ENCODE measurements around the gene CFTR.
A peak's percentile ranks its signal among the peaks of the same experiment; 100 is the strongest.
"Not testable (repeated sequence)": the region's sequence is repeated elsewhere in the genome, so short reads cannot be mapped to it uniquely, and the experiment has no call there.

The CFTR gene

DNA sequence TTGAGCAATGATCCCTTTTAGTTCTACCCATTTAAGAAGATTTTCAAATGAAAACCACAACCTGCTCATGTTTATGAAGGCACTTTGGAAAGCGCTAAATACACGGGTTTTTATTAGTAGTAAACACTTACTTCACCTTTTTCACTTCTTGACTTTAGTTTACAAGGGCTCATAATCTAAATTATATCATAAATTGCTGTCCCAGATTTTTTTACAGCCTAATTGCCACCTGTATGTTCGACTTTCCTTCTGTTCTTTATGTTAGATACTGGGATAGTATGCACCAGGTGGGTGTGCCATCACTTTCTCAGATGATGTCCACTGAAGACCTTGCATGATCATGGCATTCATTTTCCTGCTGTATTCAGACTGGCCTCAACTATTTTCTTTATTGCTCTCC is 22.5 kb downstream of the CFTR start:
- Histone ChIP-seq H3K4me3 (ENCODE audit: low read length) (no peak overlapping the region), H3K36me3 (ENCODE audit: control insufficient read depth, insufficient read depth, low read length) (no peaks in the 10 kb centered on the region), H3K4me1 (ENCODE audit: control insufficient read depth, low read depth, low read length) (no peaks in the 10 kb centered on the region), H2BK15ac (replicated peaks; ENCODE audit: low read depth) (no peak overlapping the region), H4K8ac (ENCODE audit: low read depth, low read length) (no peak overlapping the region), H4K5ac (ENCODE audit: low read length) (no peak overlapping the region), H2BK5ac (ENCODE audit: low read length) (no peak overlapping the region), H3K56ac (ENCODE audit: low read length) (no peak overlapping the region), H3K23ac (ENCODE audit: low read length) (no peak overlapping the region), H3K4ac (ENCODE audit: low read depth, low read length) (no peak overlapping the region), H3K27me3 (ENCODE audit: insufficient read depth, low read length, poor library complexity) (no peaks in the 10 kb centered on the region), H3K79me2 (ENCODE audit: control insufficient read depth, insufficient read depth, low read length) (no peaks in the 10 kb centered on the region), H3K9ac (ENCODE audit: low read length) (no peak overlapping the region), H3K27ac (ENCODE audit: low read depth, low read length) (no peak overlapping the region), H3K18ac (ENCODE audit: low read length) (no peak overlapping the region), H2BK120ac (ENCODE audit: low read depth, low read length) (no peak overlapping the region), H3K4me2 (ENCODE audit: low read length) (no peak overlapping the region), H2AK5ac (ENCODE audit: low read length) (no peak overlapping the region), H3K79me1 (ENCODE audit: low read length) (no peaks in the 10 kb centered on the region)
- DNase-seq: no peak
- no CpG with 5 or more reads among the region's 3 CpGs for WGBS (ENCODE audit: extremely low coverage, insufficient coverage, low lambda C conversion rate)

GRCh38 chr7:117505238-117505637 is 25.4 kb downstream of the CFTR start:
- no peak overlapping the region for H3K4ac ChIP-seq (ENCODE audit: low read depth, low read length)
- H3K79me2 ChIP-seq (ENCODE audit: control insufficient read depth, insufficient read depth, low read length): no peaks in the 10 kb centered on the region
- H3K4me3 ChIP-seq (ENCODE audit: low read length): no peak overlapping the region
- no peak overlapping the region for H3K9ac ChIP-seq (ENCODE audit: low read length)
- H3K27ac ChIP-seq (ENCODE audit: low read depth, low read length): no peak overlapping the region
- H2BK5ac ChIP-seq (ENCODE audit: low read length): no peak overlapping the region
- H3K56ac ChIP-seq (ENCODE audit: low read length): no peak overlapping the region
- WGBS (ENCODE audit: extremely low coverage, insufficient coverage, low lambda C conversion rate): no CpG with 5 or more reads among the region's 3 CpGs
- H2AK5ac ChIP-seq (ENCODE audit: low read length): no peak overlapping the region
- H3K4me2 ChIP-seq (ENCODE audit: low read length): no peak overlapping the region
- H2BK120ac ChIP-seq (ENCODE audit: low read depth, low read length): no peak overlapping the region
- H3K23ac ChIP-seq (ENCODE audit: low read length): no peak overlapping the region
- H4K8ac ChIP-seq (ENCODE audit: low read depth, low read length): no peak overlapping the region
- no peak overlapping the region for H3K18ac ChIP-seq (ENCODE audit: low read length)
- no peaks in the 10 kb centered on the region for H3K4me1 ChIP-seq (ENCODE audit: control insufficient read depth, low read depth, low read length)
- H3K27me3 ChIP-seq (ENCODE audit: insufficient read depth, low read length, poor library complexity): no peaks in the 10 kb centered on the region
- no peaks in the 10 kb centered on the region for H3K79me1 ChIP-seq (ENCODE audit: low read length)
- no peak overlapping the region for H2BK15ac ChIP-seq (replicated peaks; ENCODE audit: low read depth)
- H4K5ac ChIP-seq (ENCODE audit: low read length): no peak overlapping the region
- peak; percentile 22 for DNase-seq
- H3K36me3 ChIP-seq (ENCODE audit: control insufficient read depth, insufficient read depth, low read length): no peaks in the 10 kb centered on the region

GRCh38 chr7:117508676-117509075 is 28.9 kb downstream of the CFTR start:
- H3K4me2 ChIP-seq (ENCODE audit: low read length): no peak overlapping the region
- no peaks in the 10 kb centered on the region for H3K79me1 ChIP-seq (ENCODE audit: low read length)
- no peak overlapping the region for H3K56ac ChIP-seq (ENCODE audit: low read length)
- no peak overlapping the region for H3K18ac ChIP-seq (ENCODE audit: low read length)
- H2BK120ac ChIP-seq (ENCODE audit: low read depth, low read length): no peak overlapping the region
- H3K27ac ChIP-seq (ENCODE audit: low read depth, low read length): no peak overlapping the region
- H2BK5ac ChIP-seq (ENCODE audit: low read length): no peak overlapping the region
- H4K5ac ChIP-seq (ENCODE audit: low read length): no peak overlapping the region
- no peak overlapping the region for H3K4me3 ChIP-seq (ENCODE audit: low read length)
- H3K36me3 ChIP-seq (ENCODE audit: control insufficient read depth, insufficient read depth, low read length): no peaks in the 10 kb centered on the region
- no peak overlapping the region for H2BK15ac ChIP-seq (replicated peaks; ENCODE audit: low read depth)
- H3K4me1 ChIP-seq (ENCODE audit: control insufficient read depth, low read depth, low read length): no peaks in the 10 kb centered on the region
- H3K9ac ChIP-seq (ENCODE audit: low read length): no peak overlapping the region
- no peaks in the 10 kb centered on the region for H3K79me2 ChIP-seq (ENCODE audit: control insufficient read depth, insufficient read depth, low read length)
- H4K8ac ChIP-seq (ENCODE audit: low read depth, low read length): no peak overlapping the region
- H2AK5ac ChIP-seq (ENCODE audit: low read length): no peak overlapping the region
- no CpG with 5 or more reads among the region's 1 CpG for WGBS (ENCODE audit: extremely low coverage, insufficient coverage, low lambda C conversion rate)
- no peak for DNase-seq
- H3K4ac ChIP-seq (ENCODE audit: low read depth, low read length): no peak overlapping the region
- H3K27me3 ChIP-seq (ENCODE audit: insufficient read depth, low read length, poor library complexity): no peaks in the 10 kb centered on the region
- H3K23ac ChIP-seq (ENCODE audit: low read length): no peak overlapping the region

GRCh38 chr7:117517194-117517593 is 37.4 kb downstream of the CFTR start:
- not testable (repeated sequence) for H3K27me3 ChIP-seq (ENCODE audit: insufficient read depth, low read length, poor library complexity); DNase-seq; H2BK5ac ChIP-seq (ENCODE audit: low read length); H3K23ac ChIP-seq (ENCODE audit: low read length); H3K4ac ChIP-seq (ENCODE audit: low read depth, low read length); H3K18ac ChIP-seq (ENCODE audit: low read length); H3K79me2 ChIP-seq (ENCODE audit: control insufficient read depth, insufficient read depth, low read length); H3K4me2 ChIP-seq (ENCODE audit: low read length); H3K56ac ChIP-seq (ENCODE audit: low read length); H4K8ac ChIP-seq (ENCODE audit: low read depth, low read length); H3K4me1 ChIP-seq (ENCODE audit: control insufficient read depth, low read depth, low read length); H4K5ac ChIP-seq (ENCODE audit: low read length); H3K4me3 ChIP-seq (ENCODE audit: low read length); H3K9ac ChIP-seq (ENCODE audit: low read length); H2BK15ac ChIP-seq (replicated peaks; ENCODE audit: low read depth); H3K27ac ChIP-seq (ENCODE audit: low read depth, low read length); H2AK5ac ChIP-seq (ENCODE audit: low read length); H3K79me1 ChIP-seq (ENCODE audit: low read length); H3K36me3 ChIP-seq (ENCODE audit: control insufficient read depth, insufficient read depth, low read length); H2BK120ac ChIP-seq (ENCODE audit: low read depth, low read length)
- WGBS (ENCODE audit: extremely low coverage, insufficient coverage, low lambda C conversion rate): no CpG with 5 or more reads among the region's 1 CpG

DNA sequence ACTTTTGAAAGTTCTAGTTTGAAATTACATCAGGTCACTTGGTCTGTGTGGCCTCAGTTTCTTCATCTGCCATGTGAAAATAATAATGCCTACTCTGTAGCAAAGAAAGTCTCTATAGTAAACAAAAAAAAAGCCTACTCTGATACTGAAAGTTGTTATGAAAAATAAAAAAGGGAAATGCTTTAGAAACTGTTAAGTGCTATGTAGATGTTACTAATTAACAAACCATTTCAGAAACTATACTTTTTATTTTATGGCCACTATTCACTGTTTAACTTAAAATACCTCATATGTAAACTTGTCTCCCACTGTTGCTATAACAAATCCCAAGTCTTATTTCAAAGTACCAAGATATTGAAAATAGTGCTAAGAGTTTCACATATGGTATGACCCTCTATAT is 50.6 kb downstream of the CFTR start:
- H3K56ac ChIP-seq (ENCODE audit: low read length): no peak overlapping the region
- H2BK5ac ChIP-seq (ENCODE audit: low read length): no peak overlapping the region
- no peak overlapping the region for H3K9ac ChIP-seq (ENCODE audit: low read length)
- H3K18ac ChIP-seq (ENCODE audit: low read length): no peak overlapping the region
- H3K36me3 ChIP-seq (ENCODE audit: control insufficient read depth, insufficient read depth, low read length): no peaks in the 10 kb centered on the region
- H4K8ac ChIP-seq (ENCODE audit: low read depth, low read length): no peak overlapping the region
- H3K27ac ChIP-seq (ENCODE audit: low read depth, low read length): no peak overlapping the region
- no peak overlapping the region for H2AK5ac ChIP-seq (ENCODE audit: low read length)
- no peaks in the 10 kb centered on the region for H3K27me3 ChIP-seq (ENCODE audit: insufficient read depth, low read length, poor library complexity)
- no peak overlapping the region for H2BK120ac ChIP-seq (ENCODE audit: low read depth, low read length)
- no peak overlapping the region for H3K4me2 ChIP-seq (ENCODE audit: low read length)
- no peak overlapping the region for H3K4ac ChIP-seq (ENCODE audit: low read depth, low read length)
- no peaks in the 10 kb centered on the region for H3K4me1 ChIP-seq (ENCODE audit: control insufficient read depth, low read depth, low read length)
- H3K79me1 ChIP-seq (ENCODE audit: low read length): no peaks in the 10 kb centered on the region
- no peaks in the 10 kb centered on the region for H3K79me2 ChIP-seq (ENCODE audit: control insufficient read depth, insufficient read depth, low read length)
- no peak overlapping the region for H2BK15ac ChIP-seq (replicated peaks; ENCODE audit: low read depth)
- no peak overlapping the region for H3K23ac ChIP-seq (ENCODE audit: low read length)
- no peak for DNase-seq
- H4K5ac ChIP-seq (ENCODE audit: low read length): no peak overlapping the region
- H3K4me3 ChIP-seq (ENCODE audit: low read length): no peak overlapping the region

DNA sequence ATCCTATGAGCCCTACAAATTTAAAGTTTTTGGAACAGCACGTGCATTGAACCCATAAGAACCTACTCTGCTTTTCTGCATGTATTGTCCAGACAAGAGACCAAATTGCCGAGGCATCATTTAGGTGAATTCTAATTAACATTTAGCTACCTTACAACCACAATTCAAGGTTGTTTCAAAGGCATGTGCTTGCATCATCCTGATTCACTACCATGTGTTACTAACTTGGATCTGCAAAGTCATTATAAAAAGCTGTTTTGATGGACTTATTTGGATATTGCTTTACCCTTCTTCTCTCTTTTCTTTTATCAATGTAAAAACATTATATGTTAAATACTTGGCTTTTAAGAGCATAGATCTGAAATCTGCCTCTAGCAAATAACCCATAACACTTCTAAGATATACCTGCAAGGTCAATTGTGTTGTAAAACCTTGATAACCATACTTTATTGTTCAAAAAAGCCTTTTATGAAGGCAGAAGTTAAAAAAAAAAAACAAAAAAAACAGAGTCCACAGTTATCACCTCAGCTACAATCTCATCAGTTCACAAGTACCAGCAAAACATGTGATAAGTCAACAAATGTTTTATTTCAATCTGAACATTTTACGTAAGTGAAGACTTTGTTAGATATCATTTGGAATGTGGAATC is 51.9 kb downstream of the CFTR start:
- Histone ChIP-seq H3K4me3 (ENCODE audit: low read length) (no peak overlapping the region), H3K27ac (ENCODE audit: low read depth, low read length) (no peak overlapping the region), H3K79me2 (ENCODE audit: control insufficient read depth, insufficient read depth, low read length) (no peaks in the 10 kb centered on the region), H3K79me1 (ENCODE audit: low read length) (no peaks in the 10 kb centered on the region), H2BK120ac (ENCODE audit: low read depth, low read length) (no peak overlapping the region), H3K56ac (ENCODE audit: low read length) (no peak overlapping the region), H3K36me3 (ENCODE audit: control insufficient read depth, insufficient read depth, low read length) (no peaks in the 10 kb centered on the region), H3K4ac (ENCODE audit: low read depth, low read length) (no peak overlapping the region), H2BK5ac (ENCODE audit: low read length) (no peak overlapping the region), H3K4me1 (ENCODE audit: control insufficient read depth, low read depth, low read length) (no peaks in the 10 kb centered on the region), H3K23ac (ENCODE audit: low read length) (no peak overlapping the region), H3K27me3 (ENCODE audit: insufficient read depth, low read length, poor library complexity) (no peaks in the 10 kb centered on the region), H4K8ac (ENCODE audit: low read depth, low read length) (no peak overlapping the region), H3K18ac (ENCODE audit: low read length) (no peak overlapping the region), H2BK15ac (replicated peaks; ENCODE audit: low read depth) (no peak overlapping the region), H2AK5ac (ENCODE audit: low read length) (no peak overlapping the region), H3K4me2 (ENCODE audit: low read length) (no peak overlapping the region), H4K5ac (ENCODE audit: low read length) (no peak overlapping the region), H3K9ac (ENCODE audit: low read length) (no peak overlapping the region)
- no CpG with 5 or more reads among the region's 3 CpGs for WGBS (ENCODE audit: extremely low coverage, insufficient coverage, low lambda C conversion rate)
- DNase-seq: no peak
